Astrocyte (in vitro differentiated cells and primary cell): ENCODE data around the gene TEX2. TPM values are rescaled to one million over a fixed set of nuclear protein-coding genes. Genes with fewer than 3 reads are reported as not detected.

Experiments used
- DNase-seq: peaks from one replicate; pipeline ENCODE4 v3.0.0-alpha.2; 2010; ENCODE audit warnings: low read depth
- FAIRE-seq: peaks from 2 replicates; lab custom pipeline; 2011; peaks lifted over from hg19 to GRCh38; lab: Jason Lieb, UNC
- H2AFZ ChIP-seq: 2 replicates; pipeline ENCODE4 v1.6.0; 2012; ENCODE audit warnings: low read depth, low read length, inconsistent platforms
- H3K27ac ChIP-seq: 2 replicates; pipeline ENCODE4 v1.5.1; 2011; ENCODE audit warnings: low read depth, low read length, inconsistent platforms
- H3K27me3 ChIP-seq: 2 replicates; pipeline ENCODE4 v1.6.0; 2011; ENCODE audit warnings: low read length, inconsistent platforms; ENCODE audit not compliant: insufficient read depth
- H3K36me3 ChIP-seq: 2 replicates; pipeline ENCODE4 v1.5.1; 2011; ENCODE audit warnings: low read length, inconsistent platforms; ENCODE audit not compliant: insufficient read depth
- H3K4me1 ChIP-seq: 2 replicates; pipeline ENCODE4 v1.5.1; 2011; ENCODE audit warnings: low read length, inconsistent platforms; ENCODE audit not compliant: insufficient read depth
- H3K4me2 ChIP-seq: 2 replicates; pipeline ENCODE4 v1.6.0; 2012; ENCODE audit warnings: low read length, inconsistent platforms
- H3K4me3 ChIP-seq: 2 replicates; pipeline ENCODE4 v1.5.1; 2011; ENCODE audit warnings: low read depth, mild to moderate bottlenecking, low read length, inconsistent platforms; ENCODE audit not compliant: insufficient read depth
- H3K79me2 ChIP-seq: 2 replicates; pipeline ENCODE4 v1.6.0; 2012; ENCODE audit warnings: mild to moderate bottlenecking, low read length, inconsistent platforms; ENCODE audit not compliant: insufficient read depth
- H3K9ac ChIP-seq: 2 replicates; pipeline ENCODE4 v1.6.0; 2012; ENCODE audit warnings: mild to moderate bottlenecking, low read length, inconsistent platforms
- H3K9me3 ChIP-seq: 2 replicates; pipeline ENCODE4 v1.5.1; 2012; ENCODE audit warnings: low read depth, mild to moderate bottlenecking, low read length, inconsistent platforms; ENCODE audit not compliant: insufficient read depth
- H4K20me1 ChIP-seq: 2 replicates; pipeline ENCODE4 v1.6.0; 2012; ENCODE audit warnings: low read length, inconsistent platforms; ENCODE audit not compliant: insufficient read depth
- H3K27ac Mint-ChIP-seq: one replicate; pipeline ENCODE4 v1.8.0; 2021; ENCODE audit warnings: mild to moderate bottlenecking, mixed read lengths; ENCODE audit not compliant: unreplicated experiment
- H3K27me3 Mint-ChIP-seq: one replicate; pipeline ENCODE4 v1.8.0; 2021; ENCODE audit warnings: low read depth, mixed read lengths; ENCODE audit not compliant: unreplicated experiment
- H3K36me3 Mint-ChIP-seq: one replicate; pipeline ENCODE4 v1.8.0; 2021; ENCODE audit warnings: low read depth, mixed read lengths; ENCODE audit not compliant: unreplicated experiment
- H3K4me1 Mint-ChIP-seq: one replicate; pipeline ENCODE4 v1.8.0; 2021; ENCODE audit warnings: low read depth, mixed read lengths; ENCODE audit not compliant: unreplicated experiment
- H3K4me3 Mint-ChIP-seq: one replicate; pipeline ENCODE4 v1.8.0; 2021; ENCODE audit warnings: mild to moderate bottlenecking, moderate library complexity, mixed read lengths; ENCODE audit not compliant: unreplicated experiment
- H3K9me3 Mint-ChIP-seq: one replicate; pipeline ENCODE4 v1.8.0; 2021; ENCODE audit warnings: mild to moderate bottlenecking, mixed read lengths; ENCODE audit not compliant: unreplicated experiment
- EZH2 ChIP-seq: IDR thresholded peaks from 2 replicates; pipeline ENCODE4 v1.6.1; 2012; ENCODE audit warnings: mild to moderate bottlenecking, low read length, inconsistent platforms; ENCODE audit not compliant: insufficient read depth
- total RNA-seq: library from RNA; stranded (reverse); gene quantifications from 2 replicates; pipeline ENCODE4 v1.2.1, GENCODE V29; 2021
- TF ChIP-seq, protein P1 (sequence below): IDR thresholded peaks from 2 replicates; pipeline ENCODE4 v1.5.1; 2011; ENCODE audit warnings: low read depth, mild to moderate bottlenecking, inconsistent platforms, low read length, moderate library complexity; ENCODE audit not compliant: insufficient read depth

The TEX2 gene
- total RNA-seq, 1 donor from 2014 or later: 56.1 TPM

DNA sequence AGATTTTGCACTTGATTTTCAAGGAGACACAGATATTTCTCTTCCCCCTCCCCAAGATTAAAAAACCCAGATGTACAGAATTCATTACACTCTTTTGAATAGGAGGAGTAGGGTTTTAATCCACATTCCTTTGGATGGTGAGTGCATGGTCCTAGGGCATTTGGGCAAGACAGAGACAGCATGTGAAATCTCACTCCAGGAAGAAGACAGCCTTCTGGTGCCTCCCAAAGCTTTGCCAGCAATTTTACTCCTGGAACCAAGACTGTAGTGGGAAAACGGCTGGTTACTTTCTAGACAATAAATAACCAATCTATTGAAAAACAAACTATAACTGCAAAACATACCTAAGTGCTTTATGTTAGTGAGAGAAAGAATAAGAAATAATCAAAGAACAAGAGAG lies 15.2 kb downstream of the TEX2 start:
- Histone ChIP-seq H3K27ac (no peak overlapping the region), H3K9ac (no peak overlapping the region), H3K4me1 (peaks cover 18% of the 10 kb centered on the region), H2AFZ (no peak overlapping the region), H3K27me3 (no peaks in the 10 kb centered on the region), H3K9me3 (no peaks in the 10 kb centered on the region), H3K4me2 (no peak overlapping the region), H3K4me3 (no peak overlapping the region), H3K79me2 (peaks cover 50% of the 10 kb centered on the region), H3K36me3 (no peaks in the 10 kb centered on the region), H4K20me1 (peaks cover 32% of the 10 kb centered on the region)
- H3K4me3 Mint-ChIP-seq: no peak overlapping the region
- no peak for FAIRE-seq
- DNase-seq: no peak
- no peaks in the 10 kb centered on the region for H3K9me3 Mint-ChIP-seq
- no peaks in the 10 kb centered on the region for H3K27me3 Mint-ChIP-seq
- TF ChIP-seq EZH2: no peak
- TF ChIP-seq, protein P1, sequence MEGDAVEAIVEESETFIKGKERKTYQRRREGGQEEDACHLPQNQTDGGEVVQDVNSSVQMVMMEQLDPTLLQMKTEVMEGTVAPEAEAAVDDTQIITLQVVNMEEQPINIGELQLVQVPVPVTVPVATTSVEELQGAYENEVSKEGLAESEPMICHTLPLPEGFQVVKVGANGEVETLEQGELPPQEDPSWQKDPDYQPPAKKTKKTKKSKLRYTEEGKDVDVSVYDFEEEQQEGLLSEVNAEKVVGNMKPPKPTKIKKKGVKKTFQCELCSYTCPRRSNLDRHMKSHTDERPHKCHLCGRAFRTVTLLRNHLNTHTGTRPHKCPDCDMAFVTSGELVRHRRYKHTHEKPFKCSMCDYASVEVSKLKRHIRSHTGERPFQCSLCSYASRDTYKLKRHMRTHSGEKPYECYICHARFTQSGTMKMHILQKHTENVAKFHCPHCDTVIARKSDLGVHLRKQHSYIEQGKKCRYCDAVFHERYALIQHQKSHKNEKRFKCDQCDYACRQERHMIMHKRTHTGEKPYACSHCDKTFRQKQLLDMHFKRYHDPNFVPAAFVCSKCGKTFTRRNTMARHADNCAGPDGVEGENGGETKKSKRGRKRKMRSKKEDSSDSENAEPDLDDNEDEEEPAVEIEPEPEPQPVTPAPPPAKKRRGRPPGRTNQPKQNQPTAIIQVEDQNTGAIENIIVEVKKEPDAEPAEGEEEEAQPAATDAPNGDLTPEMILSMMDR: no peak
- H3K27ac Mint-ChIP-seq: peak overlapping the region; percentile 4
- peaks cover 10% of the 10 kb centered on the region for H3K36me3 Mint-ChIP-seq
- H3K4me1 Mint-ChIP-seq: peaks cover 44% of the 10 kb centered on the region

DNA sequence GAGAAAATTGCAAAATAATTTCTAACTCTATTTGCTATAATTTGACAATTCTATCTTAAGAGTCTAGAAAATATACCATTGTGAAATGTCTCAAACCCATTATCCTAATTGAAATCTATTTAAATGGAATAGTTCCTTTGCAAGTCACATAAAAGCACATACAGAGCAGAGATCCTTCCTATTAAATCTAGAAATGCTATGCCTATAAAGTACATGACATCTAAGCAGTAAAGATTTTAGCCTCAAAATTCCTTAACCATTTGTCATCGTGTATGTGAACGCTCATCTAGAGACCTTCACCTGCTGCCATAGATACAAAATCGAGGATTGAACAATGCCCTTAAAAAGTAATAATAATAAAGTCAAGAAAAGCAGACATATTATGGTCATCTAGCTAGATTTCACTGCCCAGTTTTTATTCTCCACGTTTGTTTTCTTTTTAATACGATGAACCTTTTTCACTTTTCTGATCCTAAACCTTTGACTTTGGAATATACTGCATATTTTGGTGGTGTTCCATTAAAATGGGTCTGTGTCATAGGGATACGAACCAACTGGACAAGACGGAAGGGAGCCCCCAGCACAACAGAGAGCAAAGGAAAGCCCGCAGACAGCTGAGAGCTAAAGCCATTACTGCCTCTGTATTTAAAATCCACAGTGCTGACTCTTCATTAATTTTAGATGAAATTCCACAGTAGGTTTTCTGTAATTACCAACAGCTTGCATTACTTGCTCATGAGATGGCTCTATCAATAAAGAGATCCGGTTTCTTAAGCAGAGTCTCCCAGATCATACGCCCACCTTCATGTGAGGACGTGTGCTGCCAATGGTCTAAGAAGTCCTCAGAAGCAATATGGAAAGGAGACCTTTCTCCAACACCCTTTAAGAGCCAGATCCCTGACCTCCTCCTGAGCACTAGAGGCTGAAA lies 17.6 kb downstream of the TEX2 start:
- Histone ChIP-seq H3K36me3 (no peaks in the 10 kb centered on the region), H3K27ac (no peak overlapping the region), H3K27me3 (no peaks in the 10 kb centered on the region), H3K79me2 (peaks cover 39% of the 10 kb centered on the region), H3K4me3 (no peak overlapping the region), H3K4me1 (peaks cover 26% of the 10 kb centered on the region), H3K4me2 (no peak overlapping the region), H4K20me1 (peaks cover 15% of the 10 kb centered on the region), H2AFZ (no peak overlapping the region), H3K9ac (no peak overlapping the region), H3K9me3 (no peaks in the 10 kb centered on the region)
- H3K27me3 Mint-ChIP-seq: no peaks in the 10 kb centered on the region
- no peaks in the 10 kb centered on the region for H3K9me3 Mint-ChIP-seq
- H3K36me3 Mint-ChIP-seq: peaks cover 10% of the 10 kb centered on the region
- TF ChIP-seq, protein P1: no peak
- no peak for TF ChIP-seq EZH2
- peak overlapping the region; percentile 92 for H3K27ac Mint-ChIP-seq
- no peak for FAIRE-seq
- no peak overlapping the region for H3K4me3 Mint-ChIP-seq
- DNase-seq: peak; percentile 52
- H3K4me1 Mint-ChIP-seq: peaks cover 48% of the 10 kb centered on the region

DNA sequence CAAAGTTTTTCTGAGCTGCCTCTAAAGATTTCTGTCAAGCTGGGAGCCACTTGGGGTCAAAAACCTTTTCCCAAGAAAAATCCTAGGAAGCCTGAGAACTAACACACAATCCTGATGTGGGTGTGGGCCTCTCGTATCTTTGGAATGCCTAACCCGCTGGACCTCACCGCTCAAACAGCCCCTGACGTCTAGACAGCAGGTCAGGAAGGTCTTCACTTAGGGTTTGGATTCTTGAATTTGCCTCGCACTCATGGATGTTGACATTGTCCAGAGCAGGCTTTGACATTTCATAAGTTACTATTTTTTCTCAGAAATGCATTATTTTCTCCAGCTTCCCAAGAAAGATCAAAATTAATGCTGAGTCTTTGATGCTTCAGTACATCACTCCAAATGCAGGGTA lies 18.9 kb downstream of the TEX2 start:
- Histone ChIP-seq H3K4me3 (no peak overlapping the region), H3K4me1 (peaks cover 34% of the 10 kb centered on the region), H3K4me2 (peak overlapping the region; percentile 3), H3K9me3 (no peaks in the 10 kb centered on the region), H3K9ac (no peak overlapping the region), H2AFZ (no peak overlapping the region), H4K20me1 (peaks cover 6% of the 10 kb centered on the region), H3K27ac (no peak overlapping the region), H3K79me2 (peaks cover 28% of the 10 kb centered on the region), H3K36me3 (no peaks in the 10 kb centered on the region), H3K27me3 (no peaks in the 10 kb centered on the region)
- TF ChIP-seq, protein P1: no peak
- TF ChIP-seq EZH2: no peak
- H3K27me3 Mint-ChIP-seq: no peaks in the 10 kb centered on the region
- peaks cover 10% of the 10 kb centered on the region for H3K36me3 Mint-ChIP-seq
- peak overlapping the region; percentile 92 for H3K27ac Mint-ChIP-seq
- no peak for FAIRE-seq
- peak; percentile 61 for DNase-seq
- peak overlapping the region; percentile 47 for H3K4me3 Mint-ChIP-seq
- H3K9me3 Mint-ChIP-seq: no peaks in the 10 kb centered on the region
- H3K4me1 Mint-ChIP-seq: peaks cover 51% of the 10 kb centered on the region
